HPDE6-E6E7 (cell line): ENCODE data around the gene RNASE4.

Experiments used
- DNase-seq: peaks from one replicate; pipeline ENCODE4 v3.0.0; 2011; ENCODE audit warnings: missing footprints; ENCODE audit errors: extremely low spot score

RNASE4 gene

DNA sequence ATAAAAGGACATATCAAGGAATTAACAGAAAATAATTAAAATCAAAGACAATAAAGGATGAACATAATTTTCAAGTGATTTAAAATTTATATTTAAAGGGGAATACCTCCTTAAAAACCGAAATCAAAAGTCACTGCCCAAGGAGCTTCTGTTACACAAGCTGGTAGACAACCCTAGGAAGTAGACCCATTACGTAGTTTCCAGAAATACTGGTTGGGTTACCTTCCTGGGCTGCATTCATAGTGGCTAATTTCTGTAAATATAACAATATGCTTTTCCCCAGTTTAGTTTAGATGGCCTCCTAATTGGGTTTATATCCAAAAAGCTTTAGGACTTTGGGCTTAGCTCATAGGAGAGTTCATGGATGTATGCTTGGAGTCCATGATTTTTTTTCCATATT lies 59.2 kb downstream of the RNASE4 start:
- no peak for DNase-seq

DNA sequence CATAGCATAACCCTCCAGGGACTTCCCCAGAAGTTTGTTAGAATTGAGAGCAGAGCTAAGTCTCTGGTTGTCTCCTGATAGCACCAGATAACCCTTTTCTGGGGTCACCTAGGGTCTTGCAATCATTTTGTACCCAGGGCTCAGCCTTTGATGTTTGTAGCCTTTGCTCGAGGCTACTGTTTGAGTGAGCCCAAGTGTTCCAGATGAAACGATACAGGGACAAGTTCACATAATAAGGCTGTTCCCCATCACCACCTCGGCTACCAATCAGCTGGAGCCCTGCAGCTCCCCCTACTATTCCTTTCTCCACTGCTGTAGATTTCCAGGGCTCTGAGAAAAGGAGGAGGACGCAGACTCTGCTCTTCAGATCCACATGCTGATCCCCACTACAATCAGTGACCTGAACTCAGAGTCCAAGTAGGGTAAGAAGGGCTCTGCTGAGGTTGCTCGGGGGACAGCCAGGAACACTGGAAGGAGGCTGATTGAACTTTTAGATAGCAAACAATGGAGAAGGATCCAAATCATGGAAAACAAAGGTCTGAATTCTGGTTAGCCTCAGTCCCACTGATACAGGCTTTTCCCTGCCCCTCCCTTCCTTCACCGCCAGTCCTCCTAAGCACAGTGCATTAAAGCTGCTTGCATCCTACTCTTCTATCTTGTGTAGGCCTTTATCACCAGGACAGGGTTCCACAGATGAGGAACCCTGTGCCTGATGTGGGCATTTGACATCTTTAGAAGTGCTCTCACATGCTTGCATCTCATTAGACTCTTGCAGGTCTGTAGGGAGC lies 61.4 kb downstream of the RNASE4 start, which contains the start of gene EDDM3A:
Gene EDDM3A (plus strand): TSS at position 317 of the 788 bp plus-strand sequence. CDS start 1,694 bp downstream, outside the sequence.
- no peak for DNase-seq

DNA sequence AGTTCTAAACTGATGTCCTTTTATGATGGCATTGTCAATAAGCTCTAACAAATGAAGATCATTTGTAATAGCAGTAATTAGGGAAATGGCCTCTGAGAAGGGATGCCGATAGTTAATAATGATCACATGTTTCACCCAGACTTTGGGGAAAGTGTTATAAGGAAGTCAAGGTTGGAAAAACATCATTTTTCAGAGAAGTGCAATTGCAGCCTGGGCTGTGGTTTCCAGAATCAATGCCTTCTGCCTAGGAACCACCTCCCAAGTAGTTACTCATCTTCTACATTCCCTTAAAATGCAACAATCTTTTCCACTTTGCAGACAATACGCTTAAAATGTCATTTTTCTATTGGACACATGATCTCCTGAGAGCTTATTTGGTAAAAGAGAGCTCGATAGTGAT lies 62.2 kb downstream of the RNASE4 start:
- no peak for DNase-seq

DNA sequence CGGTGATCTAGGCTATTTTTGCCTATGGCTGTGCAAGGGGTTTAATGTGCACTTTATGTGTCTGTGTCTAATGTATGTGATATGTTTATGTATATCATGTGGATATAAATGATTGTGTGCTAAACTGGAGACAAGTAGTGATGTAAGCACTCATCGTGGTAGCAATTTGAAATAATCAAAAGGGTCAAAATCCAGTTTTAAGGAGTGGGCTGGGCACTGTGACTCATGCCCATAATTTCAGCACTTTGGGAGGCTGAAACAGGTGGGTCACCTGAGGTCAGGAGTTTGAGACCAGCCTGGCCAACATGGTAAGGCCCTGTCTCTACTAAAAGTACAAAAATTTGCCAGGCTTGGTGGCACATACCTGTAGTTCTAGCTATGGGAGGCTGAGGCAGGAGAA lies 64.1 kb downstream of the RNASE4 start:
- no peak for DNase-seq

DNA sequence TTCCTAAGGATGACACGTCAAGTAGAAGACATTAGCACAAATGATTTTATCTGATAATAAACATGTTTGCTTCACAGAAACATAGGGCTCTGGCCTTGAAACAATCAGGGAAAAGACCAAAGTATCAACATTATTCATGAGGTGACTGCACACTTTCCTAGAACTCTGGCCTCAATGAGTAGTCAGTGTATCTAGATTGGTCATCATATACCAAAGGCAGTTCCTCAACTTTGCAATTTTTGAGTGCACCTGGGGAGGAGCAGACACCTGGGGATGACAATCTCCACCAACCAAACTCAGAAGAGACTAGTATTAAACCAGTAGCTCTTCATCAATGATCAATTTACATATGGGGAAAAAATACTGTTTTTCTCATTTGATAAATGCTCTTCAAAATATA lies 65.8 kb downstream of the RNASE4 start:
- DNase-seq, result no peak
